GM21390 (cell line): Measurements from ENCODE around the gene PKDCC.
"Not testable (repeated sequence)": the region's sequence is repeated elsewhere in the genome, so short reads cannot be mapped to it uniquely, and the experiment has no call there.

Experiments
- ATAC-seq: cut with Tn5 transposase; IDR thresholded peaks from one replicate; pipeline ENCODE4 v1.9.1; 2021; ENCODE audit not compliant: unreplicated experiment

The PKDCC gene

GRCh38 chr2:42060718-42061619 is 13.1 kb downstream of the PKDCC start:
- ATAC-seq: no peak

DNA sequence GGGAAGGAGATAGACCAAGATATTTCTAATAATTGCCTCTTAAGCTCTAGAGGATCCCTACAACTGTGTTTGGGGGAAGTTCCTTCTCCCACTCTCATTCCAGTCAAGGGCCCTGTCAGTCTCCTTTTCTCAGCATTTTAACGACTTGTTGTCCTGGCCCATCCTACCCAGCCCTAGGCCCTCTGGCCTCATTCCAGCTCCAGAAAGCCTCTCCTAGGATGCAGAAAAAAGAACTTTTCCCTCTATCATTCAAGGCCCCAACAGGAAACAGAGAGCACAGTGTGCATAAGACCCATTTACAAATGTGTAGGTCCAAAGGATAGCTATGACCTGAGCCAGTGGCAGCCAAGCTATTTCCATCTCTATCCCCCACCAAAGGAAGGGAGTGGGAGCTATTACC is 14.0 kb downstream of the PKDCC start:
- no peak for ATAC-seq

GRCh38 chr2:42063431-42064171 is 15.8 kb downstream of the PKDCC start:
- ATAC-seq: no peak

DNA sequence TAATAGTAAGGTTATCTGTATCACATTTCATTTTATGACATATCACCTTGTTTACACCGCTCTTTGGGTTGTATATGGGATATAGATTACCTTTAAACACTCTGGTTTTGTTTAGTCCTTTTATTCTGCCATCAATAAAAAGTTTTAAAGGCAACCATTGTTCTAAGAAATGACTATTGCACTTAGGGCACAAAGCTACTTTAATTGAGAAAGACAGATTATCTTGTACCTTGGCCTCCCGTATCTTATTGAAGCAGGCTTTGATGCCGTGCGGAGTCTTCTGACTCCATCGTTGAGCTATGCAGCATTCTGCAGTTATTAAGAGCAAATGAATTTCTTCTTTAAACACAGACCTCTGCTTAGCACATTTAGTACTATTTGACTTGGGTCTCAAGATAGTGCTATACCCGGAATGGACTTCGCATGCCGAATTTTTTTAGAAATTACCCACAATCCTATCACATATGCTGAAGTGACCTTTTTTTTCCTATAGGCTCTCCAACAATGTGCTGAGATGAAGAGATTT is 16.7 kb downstream of the PKDCC start:
- ATAC-seq: no peak

- not testable (repeated sequence) for ATAC-seq
Observed at GRCh38 chr2:42065753-42066152, 17.9 kb downstream of the PKDCC start.

GRCh38 chr2:42067001-42067400 is 19.2 kb downstream of the PKDCC start:
- not testable (repeated sequence) for ATAC-seq

- no peak for ATAC-seq
Observed at GRCh38 chr2:42067521-42067920, 19.7 kb downstream of the PKDCC start.

- no peak for ATAC-seq
Observed at GRCh38 chr2:42068571-42069178, 20.9 kb downstream of the PKDCC start.

DNA sequence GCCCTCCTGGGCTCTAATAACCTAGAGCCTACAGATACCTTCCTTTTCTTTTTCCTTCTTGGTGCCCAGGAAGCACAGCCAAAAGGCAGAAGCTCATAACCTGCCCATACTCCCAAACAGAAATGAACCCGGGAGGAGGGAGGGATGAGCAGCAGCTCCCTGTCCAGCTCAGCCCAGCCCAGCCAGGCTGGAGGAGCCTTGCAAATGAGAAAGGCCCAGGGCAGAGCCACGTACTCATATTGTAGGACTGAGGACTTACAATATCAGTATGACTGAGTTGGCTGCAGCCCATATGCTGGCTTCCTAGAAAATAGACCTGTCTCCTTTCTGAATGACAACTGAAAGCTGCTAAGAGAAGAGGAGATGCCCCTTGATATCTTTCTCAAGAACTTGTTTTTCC is 21.7 kb downstream of the PKDCC start:
- ATAC-seq: no peak

DNA sequence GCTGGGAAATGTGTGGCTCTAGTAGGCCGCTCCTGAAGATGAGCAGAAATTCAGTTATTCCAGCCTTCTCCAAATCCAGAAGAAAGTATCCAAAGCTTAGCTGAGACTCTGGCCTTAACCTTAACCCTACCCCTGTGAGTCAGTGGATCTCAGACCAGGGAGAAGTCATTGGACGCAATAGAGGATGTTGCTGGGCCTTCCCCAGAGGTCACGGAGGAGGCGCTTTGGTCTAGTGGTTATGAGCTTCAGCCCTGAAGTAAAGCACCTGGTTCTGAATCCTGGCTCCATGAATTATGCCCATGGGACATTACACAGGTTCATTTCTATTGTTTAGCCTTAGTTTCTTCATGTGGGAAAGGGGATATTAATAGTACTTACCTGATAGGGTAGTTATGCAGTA is 24.0 kb downstream of the PKDCC start:
- no peak for ATAC-seq

DNA sequence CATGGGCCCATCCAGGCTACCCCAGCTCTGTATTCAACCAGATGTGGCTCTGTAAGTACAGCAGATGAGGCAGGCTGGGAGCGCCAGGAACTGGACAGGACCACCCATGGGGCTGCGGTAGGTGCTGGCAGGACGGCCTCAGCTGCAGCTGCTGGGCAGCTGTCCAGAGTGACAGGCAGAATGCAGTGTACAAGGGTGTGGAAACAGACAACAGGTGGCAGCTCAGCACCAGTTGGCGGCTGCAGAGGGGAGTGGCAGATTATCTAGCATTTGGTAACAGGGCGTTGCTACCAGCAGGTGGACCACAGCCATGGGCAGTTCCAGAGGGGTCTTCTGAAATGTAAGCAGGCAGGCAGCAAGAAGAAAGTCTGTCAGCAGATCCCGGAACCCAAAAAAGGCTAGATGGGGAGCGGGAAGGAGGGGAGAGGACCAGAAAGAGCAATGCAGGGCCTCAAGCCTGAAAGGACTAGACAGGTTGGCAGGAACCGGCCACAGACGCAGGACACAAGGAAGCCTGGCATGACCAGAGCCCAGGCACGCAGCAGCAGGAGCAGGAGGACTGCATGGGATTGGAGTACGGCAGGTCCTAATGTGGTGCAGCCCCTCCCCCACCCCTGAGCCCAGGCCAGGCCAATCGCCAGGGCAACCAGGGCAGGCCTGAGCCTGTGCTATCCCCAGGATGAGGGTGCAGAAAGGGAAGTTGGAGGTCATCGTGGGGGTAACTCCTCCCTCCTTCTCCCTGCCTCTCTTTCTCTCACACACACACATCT is 24.7 kb downstream of the PKDCC start:
- no peak for ATAC-seq

- ATAC-seq: no peak
Observed at GRCh38 chr2:42073739-42074503, 26.1 kb downstream of the PKDCC start.

DNA sequence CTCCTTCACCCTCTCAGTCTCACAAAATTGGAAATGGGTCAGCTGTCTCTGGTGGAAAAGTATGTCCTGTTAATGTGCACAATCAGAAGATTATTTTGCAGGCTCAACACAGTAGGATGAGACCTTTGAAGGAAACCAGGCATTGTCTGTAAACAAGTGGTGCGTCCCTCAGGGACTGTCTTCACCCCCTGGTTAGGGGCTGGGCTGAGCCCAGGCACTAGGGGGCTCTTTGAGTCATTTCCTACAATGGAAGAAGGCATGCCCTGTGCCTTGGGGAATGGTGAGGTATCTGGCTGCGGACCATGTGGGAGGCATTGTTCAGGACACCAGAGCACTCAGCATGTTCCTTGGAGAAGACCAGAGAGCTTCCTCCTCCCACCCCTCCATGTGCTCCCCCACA is 26.8 kb downstream of the PKDCC start:
- ATAC-seq: no peak

DNA sequence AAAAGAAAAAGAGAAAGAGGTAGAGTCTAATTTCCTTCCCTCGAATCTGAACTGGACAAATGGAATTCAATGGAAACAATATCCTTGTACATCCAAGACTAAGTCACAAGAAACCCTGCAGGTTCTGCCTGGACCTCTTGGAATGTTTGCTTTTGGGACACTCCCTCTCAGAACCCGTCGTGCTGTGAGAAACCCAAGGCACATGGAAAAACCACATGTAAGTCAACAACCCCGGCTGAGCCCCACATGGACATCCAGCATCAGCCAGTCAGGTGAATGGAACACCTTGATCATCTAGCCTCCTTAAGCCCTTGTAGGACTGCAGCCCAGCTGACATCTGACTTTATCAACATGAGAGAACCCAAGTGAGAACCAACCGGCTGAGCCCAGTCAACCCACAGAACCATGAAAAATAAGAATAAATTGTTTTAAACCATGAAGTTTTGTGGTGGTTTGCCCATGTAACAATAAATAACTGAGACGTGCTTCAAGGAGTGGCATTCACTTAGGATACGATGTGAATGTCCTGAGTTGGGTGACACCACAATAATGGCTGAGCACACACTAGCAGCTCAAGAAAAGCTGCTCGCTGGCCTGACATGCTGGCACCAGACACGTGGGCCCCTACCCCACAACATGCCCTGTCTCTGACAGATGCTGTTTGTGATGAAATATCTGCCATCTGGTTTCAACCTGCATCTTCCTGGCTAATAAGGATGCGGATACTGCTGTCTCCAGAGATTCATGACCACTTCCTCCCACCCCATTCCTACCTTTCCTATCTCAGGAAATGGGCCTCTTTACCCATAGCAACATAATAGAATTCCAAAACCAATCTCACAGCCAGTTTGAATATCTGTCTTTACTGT is 28.8 kb downstream of the PKDCC start:
- ATAC-seq: no peak

GRCh38 chr2:42077343-42077742 is 29.5 kb downstream of the PKDCC start:
- no peak for ATAC-seq

GRCh38 chr2:42079737-42080287 is 32.0 kb downstream of the PKDCC start:
- ATAC-seq: no peak

DNA sequence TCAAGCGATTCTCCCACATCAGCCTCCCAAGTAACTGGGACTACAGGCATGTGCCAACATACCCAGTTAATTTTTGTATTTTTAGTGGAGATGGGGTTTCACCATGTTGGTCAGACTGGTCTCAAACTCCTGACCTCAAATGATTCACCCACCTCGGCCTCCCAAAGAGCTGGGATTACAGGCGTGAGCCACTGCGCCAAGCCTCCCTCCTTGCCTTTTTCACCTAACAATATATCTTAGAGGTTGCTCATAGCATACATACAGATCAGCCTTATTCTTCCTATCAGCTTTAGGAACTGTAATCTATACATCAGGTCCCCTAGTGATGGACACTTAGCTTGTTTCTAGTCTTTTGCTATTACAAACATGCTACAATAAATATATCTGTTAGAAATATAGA is 33.3 kb downstream of the PKDCC start:
- not testable (repeated sequence) for ATAC-seq

DNA sequence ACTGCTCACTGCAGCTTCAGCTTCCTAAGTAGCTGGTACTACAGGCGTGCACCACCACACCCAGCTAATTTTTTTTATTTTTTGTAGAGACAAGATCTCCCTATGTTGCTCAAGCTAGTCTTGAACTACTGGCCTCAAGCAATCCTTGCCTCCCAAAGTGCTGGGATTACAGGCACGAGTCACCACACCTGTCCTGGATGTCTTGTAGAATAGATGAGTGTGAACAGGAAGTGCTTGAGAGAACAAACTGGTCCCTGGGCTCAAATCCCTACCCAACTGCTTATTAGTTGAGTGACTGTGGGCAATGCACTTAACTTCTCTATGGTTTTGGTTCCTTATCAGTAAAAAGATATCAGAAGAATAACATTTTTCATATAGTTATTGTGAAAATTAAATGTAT is 34.2 kb downstream of the PKDCC start:
- no peak for ATAC-seq

GRCh38 chr2:42084231-42084671 is 36.4 kb downstream of the PKDCC start:
- no peak for ATAC-seq
